ENCODE results near the gene IL20RA. TPM values are rescaled to one million over a fixed set of nuclear protein-coding genes. Genes with fewer than 3 reads are reported as not detected.

The IL20RA gene
- total RNA-seq, 4 donors from 2014 or later, result 0.88 to 6.4 (median 4.3) TPM

DNA sequence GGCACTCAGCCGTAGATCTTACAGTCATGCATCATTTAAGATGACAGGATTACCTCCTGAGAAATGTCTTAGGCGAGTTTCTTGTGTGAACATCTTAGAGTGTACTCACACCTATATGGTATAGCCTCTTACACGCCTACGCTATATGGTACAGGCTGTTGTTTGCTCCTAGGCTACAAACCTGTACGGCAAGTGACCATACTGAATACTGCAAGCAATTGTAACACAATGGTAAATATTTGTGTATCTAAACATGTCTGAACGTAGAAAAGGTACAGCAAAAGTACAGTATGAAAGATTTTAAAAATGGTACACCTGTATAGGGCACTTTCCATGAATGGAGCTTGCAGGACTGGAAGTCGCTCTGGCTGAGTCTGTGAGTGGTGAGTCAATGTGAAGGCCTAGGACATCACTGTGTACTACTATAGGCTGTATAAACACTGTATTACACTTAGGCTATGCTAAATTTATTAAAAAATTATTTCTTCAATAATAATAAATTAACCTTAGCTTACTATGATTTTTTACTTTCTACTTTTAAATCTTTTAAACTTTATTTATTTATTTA lies 541 bp upstream of the IL20RA start:
- H3K27ac ChIP-seq, result peak overlapping the region in 1 of 2 donors; percentile 59
- no peaks in the 10 kb centered on the region for H3K27me3 ChIP-seq
- no peak for DNase-seq
- no peaks in the 10 kb centered on the region for H3K36me3 ChIP-seq
- no peaks in the 10 kb centered on the region for H3K9me3 ChIP-seq
- H3K4me1 ChIP-seq, result no peaks in the 10 kb centered on the region
- TF ChIP-seq, protein P1, sequence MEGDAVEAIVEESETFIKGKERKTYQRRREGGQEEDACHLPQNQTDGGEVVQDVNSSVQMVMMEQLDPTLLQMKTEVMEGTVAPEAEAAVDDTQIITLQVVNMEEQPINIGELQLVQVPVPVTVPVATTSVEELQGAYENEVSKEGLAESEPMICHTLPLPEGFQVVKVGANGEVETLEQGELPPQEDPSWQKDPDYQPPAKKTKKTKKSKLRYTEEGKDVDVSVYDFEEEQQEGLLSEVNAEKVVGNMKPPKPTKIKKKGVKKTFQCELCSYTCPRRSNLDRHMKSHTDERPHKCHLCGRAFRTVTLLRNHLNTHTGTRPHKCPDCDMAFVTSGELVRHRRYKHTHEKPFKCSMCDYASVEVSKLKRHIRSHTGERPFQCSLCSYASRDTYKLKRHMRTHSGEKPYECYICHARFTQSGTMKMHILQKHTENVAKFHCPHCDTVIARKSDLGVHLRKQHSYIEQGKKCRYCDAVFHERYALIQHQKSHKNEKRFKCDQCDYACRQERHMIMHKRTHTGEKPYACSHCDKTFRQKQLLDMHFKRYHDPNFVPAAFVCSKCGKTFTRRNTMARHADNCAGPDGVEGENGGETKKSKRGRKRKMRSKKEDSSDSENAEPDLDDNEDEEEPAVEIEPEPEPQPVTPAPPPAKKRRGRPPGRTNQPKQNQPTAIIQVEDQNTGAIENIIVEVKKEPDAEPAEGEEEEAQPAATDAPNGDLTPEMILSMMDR (IDR thresholded peaks at IDR 0.05), result no peak
- intact Hi-C loops (cut with DNase I; ENCODE audit: low total_unique reads), result no loop called here
- peak overlapping the region in 1 of 2 donors; percentile 93 for H3K4me3 ChIP-seq

DNA sequence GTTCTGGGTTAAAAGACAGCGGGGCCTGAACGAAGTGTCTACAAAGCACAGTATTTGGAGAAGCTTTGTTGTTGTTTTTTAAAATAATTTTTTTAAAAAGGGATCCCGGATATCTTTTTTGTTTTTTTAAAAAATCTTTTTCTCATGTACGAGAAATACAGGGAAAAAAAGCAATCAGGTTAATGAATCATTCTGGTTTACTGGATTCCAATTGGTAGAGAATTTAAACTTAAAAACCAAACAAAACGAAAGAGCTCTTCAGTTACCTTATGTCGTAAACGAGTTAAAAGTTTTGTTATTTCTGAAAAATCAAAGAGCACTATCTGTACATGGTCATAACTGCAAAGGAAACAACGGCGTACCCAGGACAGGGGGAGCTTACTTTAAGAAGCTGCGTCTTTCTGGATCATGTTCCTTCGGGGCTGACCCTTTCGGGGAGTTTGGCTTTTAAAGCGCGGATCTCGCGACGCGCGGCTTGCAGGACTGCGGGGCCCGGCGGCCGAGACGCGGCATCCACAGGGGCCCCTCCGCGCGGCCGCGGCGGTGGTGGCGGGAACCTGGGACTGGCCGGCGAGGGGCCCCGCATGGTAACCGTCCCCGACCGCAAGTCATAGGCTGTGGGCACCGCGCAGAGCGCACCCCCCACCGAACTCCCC lies 927 bp downstream of the IL20RA start:
- H3K4me1 ChIP-seq, result no peaks in the 10 kb centered on the region
- H3K4me3 ChIP-seq, result peak overlapping the region; percentile 46 to 93
- H3K27ac ChIP-seq, result peak overlapping the region; percentile 59 to 79
- no peaks in the 10 kb centered on the region for H3K9me3 ChIP-seq
- TF ChIP-seq, protein P1 (IDR thresholded peaks at IDR 0.05), result no peak
- no peak for TF ChIP-seq POLR2A (IDR thresholded peaks at IDR 0.05)
- peak; percentile 28 to 43 for DNase-seq
- H3K27me3 ChIP-seq, result no peaks in the 10 kb centered on the region
- H3K36me3 ChIP-seq, result no peaks in the 10 kb centered on the region
- intact Hi-C loops (cut with DNase I; ENCODE audit: low total_unique reads), result no loop called here

DNA sequence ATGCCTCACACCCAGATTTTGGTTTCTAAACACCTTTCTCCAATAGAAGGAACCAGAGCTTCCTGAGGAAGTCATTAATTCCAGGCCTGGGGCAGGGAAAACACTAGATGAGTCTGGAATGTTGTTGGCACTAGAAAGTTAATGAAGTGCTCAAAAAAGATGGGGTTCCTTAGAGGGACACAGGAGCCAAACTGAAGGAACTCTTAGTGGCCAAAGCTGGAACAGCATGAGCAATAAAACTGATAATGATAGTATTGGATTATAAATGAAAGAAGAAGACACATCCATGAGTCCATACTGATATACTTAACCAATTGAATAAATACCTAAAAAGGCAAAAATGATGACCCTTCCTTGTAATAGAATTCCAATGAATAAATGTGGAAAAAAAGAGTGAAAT lies 4.4 kb downstream of the IL20RA start:
- Histone ChIP-seq H3K9me3 (no peaks in the 10 kb centered on the region), H3K27me3 (no peaks in the 10 kb centered on the region), H3K27ac (no peak overlapping the region), H3K36me3 (no peaks in the 10 kb centered on the region), H3K4me1 (no peaks in the 10 kb centered on the region), H3K4me3 (no peak overlapping the region)
- intact Hi-C loops (cut with DNase I; ENCODE audit: low total_unique reads), result no loop called here
- no peak for DNase-seq
- TF ChIP-seq POLR2A (IDR thresholded peaks at IDR 0.05), result no peak
- TF ChIP-seq, protein P1 (IDR thresholded peaks at IDR 0.05), result no peak

DNA sequence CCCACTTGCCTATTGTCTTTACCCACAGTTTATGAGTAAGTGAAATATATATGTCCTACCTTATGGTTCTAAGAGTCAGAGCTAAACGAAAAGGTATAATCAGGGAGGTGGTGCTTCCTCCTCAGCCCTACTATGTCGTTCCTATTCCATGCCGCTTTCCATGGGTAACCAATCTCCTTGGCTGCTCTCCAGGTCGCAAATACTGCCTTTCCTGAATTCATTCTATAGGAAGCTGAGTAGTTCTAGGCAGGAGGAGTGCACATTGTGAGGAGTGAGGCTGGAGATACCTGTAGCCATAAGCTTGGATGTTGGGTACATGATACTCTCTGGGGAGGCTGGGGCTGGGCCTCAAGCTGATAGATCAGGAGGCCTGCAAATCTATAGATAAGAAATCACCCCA lies 5.8 kb downstream of the IL20RA start:
- Histone ChIP-seq H3K4me3 (no peak overlapping the region), H3K4me1 (no peaks in the 10 kb centered on the region), H3K36me3 (no peaks in the 10 kb centered on the region), H3K27ac (no peak overlapping the region), H3K9me3 (no peaks in the 10 kb centered on the region), H3K27me3 (no peaks in the 10 kb centered on the region)
- intact Hi-C loops (cut with DNase I; ENCODE audit: low total_unique reads), result no loop called here
- DNase-seq, result no peak
- TF ChIP-seq POLR2A (IDR thresholded peaks at IDR 0.05), result no peak
- TF ChIP-seq, protein P1 (IDR thresholded peaks at IDR 0.05), result no peak

DNA sequence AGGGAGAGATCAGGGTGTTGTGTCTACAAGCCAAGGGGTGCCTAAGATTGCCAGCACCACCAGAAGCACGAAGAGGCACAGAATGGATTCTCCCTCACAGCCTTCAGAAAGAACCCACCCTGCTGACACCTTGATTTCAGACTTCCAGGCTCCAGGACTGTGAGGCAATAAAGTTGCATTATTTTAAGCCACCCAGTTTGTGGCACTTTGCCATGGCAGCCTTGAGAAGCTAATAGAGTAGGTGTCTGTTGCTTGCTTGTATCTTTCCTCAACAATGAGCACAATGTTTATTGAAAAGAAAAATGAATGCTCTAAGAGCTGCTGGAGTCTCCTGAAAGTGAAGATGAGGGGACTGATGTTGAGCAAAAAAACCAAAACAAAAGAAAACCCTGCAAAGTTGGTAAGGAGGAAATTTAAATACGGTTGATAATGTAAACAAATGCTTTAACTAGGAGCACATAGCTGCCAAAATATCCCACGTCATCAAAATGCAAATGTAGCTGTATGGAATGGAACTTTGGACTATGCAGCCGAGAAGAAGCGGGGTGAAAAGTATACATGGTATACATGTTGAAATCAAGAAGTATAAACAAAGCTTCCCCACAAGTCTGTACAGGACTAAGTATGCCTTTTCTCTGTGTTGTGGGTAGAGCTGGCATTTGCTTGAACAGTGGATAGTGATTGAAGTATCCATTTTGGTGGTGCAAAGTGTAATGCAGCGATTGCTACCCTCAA lies 8.0 kb downstream of the IL20RA start:
- H3K4me1 ChIP-seq, result no peaks in the 10 kb centered on the region
- no peaks in the 10 kb centered on the region for H3K36me3 ChIP-seq
- intact Hi-C loops (cut with DNase I; ENCODE audit: low total_unique reads), result no loop called here
- H3K9me3 ChIP-seq, result no peaks in the 10 kb centered on the region
- H3K27me3 ChIP-seq, result no peaks in the 10 kb centered on the region
- no peak for DNase-seq
- H3K27ac ChIP-seq, result no peak overlapping the region
- no peak overlapping the region for H3K4me3 ChIP-seq
- TF ChIP-seq, protein P1 (IDR thresholded peaks at IDR 0.05), result no peak
- TF ChIP-seq POLR2A (IDR thresholded peaks at IDR 0.05), result no peak
